Astrocyte of the spinal cord (primary cell): ENCODE results near the gene HMCN1.

Experiments used
- DNase-seq: peaks from one replicate; pipeline ENCODE4 v3.0.0; 2011; ENCODE audit warnings: low read depth, low spot score
- H3K4me3 ChIP-seq: 2 replicates; pipeline ENCODE4 v1.5.1; 2011; ENCODE audit warnings: low read depth, mild to moderate bottlenecking, low read length, moderate library complexity
- CTCF ChIP-seq: IDR thresholded peaks from 2 replicates; pipeline ENCODE4 v1.5.1; 2012; ENCODE audit warnings: low read depth, mild to moderate bottlenecking, low read length, inconsistent platforms
- in situ Hi-C: cut with HindIII; loops from 2 replicates; pipeline ENCODE4 v1.10.0; 2017; ENCODE audit warnings: low sequenced_read_pairs

The HMCN1 gene

DNA sequence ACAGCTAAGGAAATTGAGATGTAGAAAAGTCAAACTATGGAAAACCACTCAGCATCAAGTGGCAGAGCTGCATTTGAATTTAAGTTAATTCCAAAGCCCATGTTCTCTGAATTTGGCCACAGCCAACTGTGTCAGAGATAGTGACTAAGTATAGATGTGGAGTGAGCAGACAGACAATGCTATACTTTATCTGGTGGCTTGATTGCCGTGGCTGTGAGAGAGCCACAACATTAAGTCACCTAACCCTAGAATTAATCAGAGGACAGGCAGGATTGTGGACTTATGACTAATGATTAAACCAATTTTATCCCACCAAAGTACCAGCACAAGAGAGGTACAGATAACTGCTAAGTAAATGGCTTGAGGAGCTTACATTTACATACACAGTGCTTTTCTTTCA, 431.1 kb downstream of the HMCN1 start:
- in situ Hi-C loops, result no loop called here
- no peak for TF ChIP-seq CTCF
- H3K4me3 ChIP-seq, result no peak overlapping the region
- DNase-seq, result no peak

GRCh38 chr1:186167096-186167668, 433.0 kb downstream of the HMCN1 start:
- in situ Hi-C loops, result no loop called here
- H3K4me3 ChIP-seq, result no peak overlapping the region
- no peak for DNase-seq
- TF ChIP-seq CTCF, result no peak

GRCh38 chr1:186175588-186175987, 441.4 kb downstream of the HMCN1 start:
- TF ChIP-seq CTCF, result no peak
- no peak overlapping the region for H3K4me3 ChIP-seq
- in situ Hi-C loops, result no loop called here
- DNase-seq, result no peak

- H3K4me3 ChIP-seq, result no peak overlapping the region
Measured at GRCh38 chr1:186178426-186179043, 444.3 kb downstream of the HMCN1 start.

DNA sequence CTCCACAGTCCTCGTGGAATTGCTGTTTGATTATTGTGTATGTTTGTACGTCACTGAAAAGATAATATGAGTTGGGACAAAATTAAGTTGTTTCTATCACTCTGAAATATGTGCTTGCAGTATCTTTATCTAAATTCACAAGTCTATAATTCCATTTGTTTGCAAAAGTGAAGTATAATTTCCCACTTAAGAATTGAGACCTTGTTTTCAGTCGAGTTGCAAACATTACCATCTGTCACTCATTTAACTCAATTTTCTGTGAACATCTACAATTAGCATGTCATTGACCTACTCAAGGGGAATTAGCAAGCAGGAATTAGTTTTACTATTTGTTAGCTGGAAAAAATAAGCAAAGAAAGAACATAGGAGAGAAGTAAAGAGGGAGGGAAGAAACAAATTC, 445.0 kb downstream of the HMCN1 start:
- H3K4me3 ChIP-seq, result no peak overlapping the region
- in situ Hi-C loops, result no loop called here
- no peak for DNase-seq
- no peak for TF ChIP-seq CTCF

More at GRCh38 chr1:186178426-186179043, 444.3 kb downstream of the HMCN1 start:
- no peak for DNase-seq
- TF ChIP-seq CTCF, result no peak
- in situ Hi-C loops, result no loop called here

DNA sequence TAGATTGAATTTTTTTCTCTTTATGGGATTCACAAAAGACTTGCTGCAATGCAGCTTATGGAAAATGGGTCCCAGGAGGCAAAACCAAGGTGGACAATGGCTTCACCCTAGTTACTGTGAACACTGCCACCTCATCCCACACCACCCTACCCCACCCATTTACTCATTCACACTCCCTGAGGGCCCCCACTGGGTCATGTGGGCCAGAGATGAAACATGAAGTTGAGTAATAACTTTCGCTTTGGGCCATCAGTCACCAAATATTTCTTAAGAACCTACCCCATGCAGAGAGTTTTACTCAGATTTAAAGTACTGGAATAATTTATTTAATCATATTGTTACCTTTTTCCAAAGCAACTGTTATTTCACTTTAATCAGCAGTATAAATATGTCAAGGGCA, 449.0 kb downstream of the HMCN1 start:
- H3K4me3 ChIP-seq, result no peak overlapping the region
- peak; percentile 60 for DNase-seq
- in situ Hi-C loops, result no loop called here
- TF ChIP-seq CTCF, result no peak
